Retinal pigment epithelial cell (primary cell): ENCODE measurements around the gene COPS9.

Source experiments
- DNase-seq: peaks from one replicate; pipeline ENCODE4 v3.0.0-alpha.2; 2010; ENCODE audit warnings: low read depth
- H3K4me3 ChIP-seq: 2 replicates; pipeline ENCODE4 v1.5.1; 2011; ENCODE audit warnings: mild to moderate bottlenecking, low read length, control low read depth, moderate library complexity
- CTCF ChIP-seq: conservative IDR thresholded peaks from 2 replicates; pipeline ENCODE4 v1.5.1; 2011; ENCODE audit warnings: low read depth, low read length, control low read depth, inconsistent platforms

Gene COPS9

GRCh38 chr2:240162032-240162431 lies 25.9 kb upstream of the COPS9 start:
- no peak overlapping the region for H3K4me3 ChIP-seq
- no peak for TF ChIP-seq CTCF
- DNase-seq, result no peak

- no peak for DNase-seq
- H3K4me3 ChIP-seq, result no peak overlapping the region
- no peak for TF ChIP-seq CTCF
Measured at GRCh38 chr2:240161087-240161750, 25.1 kb upstream of the COPS9 start.

GRCh38 chr2:240160291-240161086 lies 24.4 kb upstream of the COPS9 start:
- H3K4me3 ChIP-seq, result no peak overlapping the region
- no peak for DNase-seq
- no peak for TF ChIP-seq CTCF

- DNase-seq, result no peak
- no peak for TF ChIP-seq CTCF
- no peak overlapping the region for H3K4me3 ChIP-seq
Measured at GRCh38 chr2:240159251-240159839, 23.2 kb upstream of the COPS9 start.

- no peak for TF ChIP-seq CTCF
- DNase-seq, result no peak
- H3K4me3 ChIP-seq, result no peak overlapping the region
Measured at GRCh38 chr2:240157147-240157470, 21.0 kb upstream of the COPS9 start.

GRCh38 chr2:240156435-240157146 lies 20.5 kb upstream of the COPS9 start:
- no peak overlapping the region for H3K4me3 ChIP-seq
- TF ChIP-seq CTCF, result no peak
- no peak for DNase-seq
